Keratinocyte (primary cell): ENCODE data around the gene CERS1. TPM values are rescaled to one million over a fixed set of nuclear protein-coding genes. Genes with fewer than 3 reads are reported as not detected.

Source experiments
- DNase-seq: peaks from one replicate; pipeline ENCODE4 v3.0.0-alpha.2; 2011; ENCODE audit warnings: low read depth, missing footprints, low spot score
- FAIRE-seq: peaks from 2 replicates; lab custom pipeline; 2011; peaks lifted over from hg19 to GRCh38; lab: Jason Lieb, UNC
- H2AFZ ChIP-seq: 2 replicates; pipeline ENCODE4 v1.6.0; 2012; ENCODE audit warnings: low read length, control low read depth, inconsistent platforms; ENCODE audit not compliant: control insufficient read depth
- H3K27ac ChIP-seq: 2 replicates; pipeline ENCODE4 v1.5.1; 2011; ENCODE audit warnings: low read length; ENCODE audit not compliant: control insufficient read depth, insufficient read depth
- H3K27me3 ChIP-seq: 3 replicates; pipeline ENCODE4 v1.6.0; 2011; ENCODE audit warnings: low read length; ENCODE audit not compliant: control insufficient read depth, insufficient read depth; ENCODE audit errors: extremely low read depth
- H3K36me3 ChIP-seq, 2 experiments: 2 replicates in 1 of 2; 3 replicates in 1 of 2; pipeline ENCODE4 v1.5.1; 2011; ENCODE audit warnings: low read length in 2 of 2, mild to moderate bottlenecking in 1 of 2; ENCODE audit not compliant: control insufficient read depth in 2 of 2, insufficient read depth in 2 of 2; ENCODE audit errors: extremely low read depth in 1 of 2
- H3K4me1 ChIP-seq: 3 replicates; pipeline ENCODE4 v1.5.1; 2011; ENCODE audit warnings: low read length; ENCODE audit not compliant: control insufficient read depth, insufficient read depth; ENCODE audit errors: extremely low read depth
- H3K4me2 ChIP-seq: 3 replicates; pipeline ENCODE4 v1.6.0; 2011; ENCODE audit warnings: low read depth, low read length; ENCODE audit not compliant: control insufficient read depth, insufficient read depth; ENCODE audit errors: extremely low read depth
- H3K4me3 ChIP-seq, 3 experiments: fragments of 200-600 bp in 1 of 3; sonication (generic) in 1 of 3; 2 replicates in 2 of 3; 3 replicates in 1 of 3; pipeline ENCODE4 v1.5.1; 2011 to 2016; ENCODE audit warnings: low read length in 3 of 3, mild to moderate bottlenecking in 3 of 3, control low read depth in 2 of 3, inconsistent platforms in 1 of 3, low read depth in 1 of 3, mixed read lengths in 1 of 3, mixed run types in 1 of 3, moderate library complexity in 1 of 3; ENCODE audit not compliant: control insufficient read depth in 2 of 3, insufficient read depth in 2 of 3; ENCODE audit errors: extremely low read depth in 1 of 3
- H3K79me2 ChIP-seq: 2 replicates; pipeline ENCODE4 v1.6.0; 2012; ENCODE audit warnings: low read length; ENCODE audit not compliant: control insufficient read depth, insufficient read depth
- H3K9ac ChIP-seq: 3 replicates; pipeline ENCODE4 v1.6.0; 2011; ENCODE audit warnings: low read length; ENCODE audit not compliant: control insufficient read depth, insufficient read depth; ENCODE audit errors: extremely low read depth
- H3K9me1 ChIP-seq: 3 replicates; pipeline ENCODE4 v1.6.0; 2011; ENCODE audit warnings: low read length; ENCODE audit not compliant: control insufficient read depth, insufficient read depth; ENCODE audit errors: extremely low read depth
- H3K9me3 ChIP-seq: 2 replicates; pipeline ENCODE4 v1.5.1; 2012; ENCODE audit warnings: low read depth, low read length; ENCODE audit not compliant: control insufficient read depth
- H4K20me1 ChIP-seq: 3 replicates; pipeline ENCODE4 v1.6.0; 2011; ENCODE audit warnings: low read length; ENCODE audit not compliant: control insufficient read depth, insufficient read depth; ENCODE audit errors: extremely low read depth
- EZH2 ChIP-seq: IDR thresholded peaks from one replicate; pipeline ENCODE4 v1.6.1; 2012; ENCODE audit warnings: inconsistent platforms, mild to moderate bottlenecking, low read length, moderate library complexity
- dilution Hi-C: fragments of 300-500 bp; cut with MboI; formaldehyde crosslinking; loops from one replicate; pipeline ENCODE4 v1.7.0; 2020; ENCODE audit warnings: low sequenced_read_pairs; ENCODE audit not compliant: extremely low pct_ligation_motif_present
- polyA plus RNA-seq, 5 experiments: library from polyadenylated mRNA; depleted of rRNA in 3 of 5; stranded (reverse) in 3 of 5; stranded (forward) in 1 of 5; unstranded in 1 of 5; fragments of >200 nt; gene quantifications; 1 replicate in 1 of 5; 2 replicates in 3 of 5; 3 replicates in 1 of 5; pipeline versions ENCODE4 v1.2.1 to v1.2.3, GENCODE V29; 2011 to 2012; ENCODE audit warnings: missing spikeins in 2 of 5, low read depth in 1 of 5, low replicate concordance in 1 of 5
- TF ChIP-seq, protein P1 (sequence below), 3 experiments: IDR thresholded peaks in 1 of 3; conservative IDR thresholded peaks in 1 of 3; optimal IDR thresholded peaks in 1 of 3; 2 replicates in 2 of 3; 3 replicates in 1 of 3; pipeline versions ENCODE3 to v1.5.1; 2011; ENCODE audit warnings: low read length in 3 of 3, mild to moderate bottlenecking in 3 of 3, moderate library complexity in 2 of 3, control low read depth in 1 of 3, inconsistent platforms in 1 of 3; ENCODE audit not compliant: insufficient read depth in 2 of 3; ENCODE audit errors: extremely low read depth in 1 of 3

The CERS1 gene
- polyA plus RNA-seq, 1 donor (not counting 4 experiments of a cell fraction or from before 2014, with no cell fraction given), result 0.09 TPM

DNA sequence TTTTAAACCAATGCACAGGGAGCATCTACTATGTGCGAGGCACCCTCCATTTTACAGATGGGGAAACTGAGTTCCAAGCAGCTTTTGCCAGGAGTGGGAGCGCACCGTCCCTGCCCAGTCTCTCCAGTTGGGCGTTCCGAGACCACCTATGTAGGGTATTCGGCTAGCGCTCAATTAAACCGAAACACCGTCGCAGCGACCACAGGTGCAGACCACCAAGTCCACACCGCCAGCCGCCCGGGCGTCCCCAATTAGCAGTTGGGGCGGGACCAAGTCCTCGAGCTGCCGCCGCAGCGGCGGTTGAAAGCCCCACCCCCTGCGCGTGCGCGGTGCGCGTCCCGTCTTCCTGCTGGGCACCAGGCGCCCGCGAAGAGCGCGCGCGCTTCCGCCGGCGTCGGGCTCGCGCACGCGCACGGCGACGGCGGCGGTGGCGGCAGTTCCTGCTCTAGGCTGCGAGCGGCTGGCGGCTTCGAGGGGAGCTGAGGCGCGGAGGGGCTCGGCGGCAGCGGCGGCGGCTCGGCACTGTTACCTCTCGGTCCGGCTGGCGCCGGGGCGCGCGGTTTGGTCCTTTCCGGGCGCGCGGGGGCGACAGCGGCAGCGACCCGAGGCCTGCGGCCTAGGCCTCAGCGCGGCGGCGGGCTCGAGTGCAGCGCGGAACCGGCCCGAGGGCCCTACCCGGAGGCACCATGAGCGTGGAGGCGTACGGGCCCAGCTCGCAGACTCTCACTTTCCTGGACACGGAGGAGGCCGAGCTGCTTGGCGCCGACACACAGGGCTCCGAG, 64.2 kb downstream of the CERS1 start, which contains the start of gene UPF1:
TSS of gene UPF1 (plus strand) at position 436 of the 782 bp plus-strand sequence. CDS start at position 687, 251 bp downstream.
- H2AFZ ChIP-seq, result peak within 1 kb of the TSS; percentile 98
- H3K9me3 ChIP-seq, result peaks cover 2% of the 10 kb centered on the region
- peak within 1 kb of the TSS; percentile 94 for H3K9ac ChIP-seq
- TF ChIP-seq, protein P1, sequence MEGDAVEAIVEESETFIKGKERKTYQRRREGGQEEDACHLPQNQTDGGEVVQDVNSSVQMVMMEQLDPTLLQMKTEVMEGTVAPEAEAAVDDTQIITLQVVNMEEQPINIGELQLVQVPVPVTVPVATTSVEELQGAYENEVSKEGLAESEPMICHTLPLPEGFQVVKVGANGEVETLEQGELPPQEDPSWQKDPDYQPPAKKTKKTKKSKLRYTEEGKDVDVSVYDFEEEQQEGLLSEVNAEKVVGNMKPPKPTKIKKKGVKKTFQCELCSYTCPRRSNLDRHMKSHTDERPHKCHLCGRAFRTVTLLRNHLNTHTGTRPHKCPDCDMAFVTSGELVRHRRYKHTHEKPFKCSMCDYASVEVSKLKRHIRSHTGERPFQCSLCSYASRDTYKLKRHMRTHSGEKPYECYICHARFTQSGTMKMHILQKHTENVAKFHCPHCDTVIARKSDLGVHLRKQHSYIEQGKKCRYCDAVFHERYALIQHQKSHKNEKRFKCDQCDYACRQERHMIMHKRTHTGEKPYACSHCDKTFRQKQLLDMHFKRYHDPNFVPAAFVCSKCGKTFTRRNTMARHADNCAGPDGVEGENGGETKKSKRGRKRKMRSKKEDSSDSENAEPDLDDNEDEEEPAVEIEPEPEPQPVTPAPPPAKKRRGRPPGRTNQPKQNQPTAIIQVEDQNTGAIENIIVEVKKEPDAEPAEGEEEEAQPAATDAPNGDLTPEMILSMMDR (optimal IDR thresholded peaks at IDR 0.05 in 1 of 3, IDR thresholded peaks at IDR 0.05 in 1 of 3, conservative IDR thresholded peaks at IDR 0.05 in 1 of 3; ENCODE audit: extremely low read depth in 1 of 3, insufficient read depth in 2 of 3, low read length in 3 of 3), result no peak
- TF ChIP-seq EZH2, result no peak
- H3K36me3 ChIP-seq, result peaks cover 4 to 20% of the 10 kb centered on the region in 2 experiments
- peaks cover 19% of the 10 kb centered on the region for H3K4me1 ChIP-seq
- FAIRE-seq, result no peak
- dilution Hi-C loops, result no loop called here
- H3K4me3 ChIP-seq, result peak within 1 kb of the TSS; percentile 81 to 98 (median 86)
- peaks cover 50% of the 10 kb centered on the region for H3K79me2 ChIP-seq
- peak; percentile 38 for DNase-seq
- H3K27ac ChIP-seq, result peak within 1 kb of the TSS; percentile 79
- H3K4me2 ChIP-seq, result peak within 1 kb of the TSS; percentile 98
- no peaks in the 10 kb centered on the region for H3K27me3 ChIP-seq
- peaks cover 2% of the 10 kb centered on the region for H3K9me1 ChIP-seq
- peaks cover 39% of the 10 kb centered on the region for H4K20me1 ChIP-seq

DNA sequence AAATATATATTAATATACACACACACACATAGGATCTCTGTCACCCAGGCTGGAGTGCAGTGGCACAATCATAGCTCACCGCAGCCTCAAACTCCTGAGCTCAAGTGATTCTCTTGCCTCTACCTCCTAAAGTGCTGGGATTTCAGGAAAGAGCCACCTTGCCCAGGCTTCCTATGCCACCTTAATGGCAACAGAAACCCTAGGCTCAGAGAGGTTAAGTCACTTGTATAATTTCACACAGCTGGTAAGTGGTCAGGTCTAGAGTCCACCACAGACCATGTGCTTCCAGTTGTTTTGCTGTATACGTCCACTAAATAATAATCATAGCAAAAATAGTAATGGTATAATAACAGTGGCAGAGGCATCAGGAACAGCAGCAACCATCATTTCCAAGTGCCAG, 65.5 kb downstream of the CERS1 start:
- peaks cover 16% of the 10 kb centered on the region for H3K4me1 ChIP-seq
- no peak overlapping the region for H2AFZ ChIP-seq
- peaks cover under 1 to 12% of the 10 kb centered on the region in 2 experiments for H3K36me3 ChIP-seq
- H3K4me3 ChIP-seq, result no peak overlapping the region
- H3K27ac ChIP-seq, result no peak overlapping the region
- peaks cover 2% of the 10 kb centered on the region for H3K9me1 ChIP-seq
- no peak overlapping the region for H3K9ac ChIP-seq
- peaks cover 37% of the 10 kb centered on the region for H3K79me2 ChIP-seq
- no peak for DNase-seq
- peaks cover 30% of the 10 kb centered on the region for H4K20me1 ChIP-seq
- TF ChIP-seq EZH2, result no peak
- TF ChIP-seq, protein P1 (optimal IDR thresholded peaks at IDR 0.05 in 1 of 3, IDR thresholded peaks at IDR 0.05 in 1 of 3, conservative IDR thresholded peaks at IDR 0.05 in 1 of 3; ENCODE audit: extremely low read depth in 1 of 3, insufficient read depth in 2 of 3, low read length in 3 of 3), result no peak
- no peak overlapping the region for H3K4me2 ChIP-seq
- H3K9me3 ChIP-seq, result peaks cover 2% of the 10 kb centered on the region
- H3K27me3 ChIP-seq, result no peaks in the 10 kb centered on the region
- no peak for FAIRE-seq
- dilution Hi-C loops, result no loop called here
